ENCODE results near the gene FNBP1.
"Not testable (repeated sequence)": the region's sequence is repeated elsewhere in the genome, so short reads cannot be mapped to it uniquely, and the experiment has no call there.

FNBP1 gene

GRCh38 chr9:130020618-130021017 lies 22.4 kb downstream of the FNBP1 start:
- no peak for DNase-seq

GRCh38 chr9:130018265-130018664 lies 24.7 kb downstream of the FNBP1 start:
- DNase-seq = no peak

DNA sequence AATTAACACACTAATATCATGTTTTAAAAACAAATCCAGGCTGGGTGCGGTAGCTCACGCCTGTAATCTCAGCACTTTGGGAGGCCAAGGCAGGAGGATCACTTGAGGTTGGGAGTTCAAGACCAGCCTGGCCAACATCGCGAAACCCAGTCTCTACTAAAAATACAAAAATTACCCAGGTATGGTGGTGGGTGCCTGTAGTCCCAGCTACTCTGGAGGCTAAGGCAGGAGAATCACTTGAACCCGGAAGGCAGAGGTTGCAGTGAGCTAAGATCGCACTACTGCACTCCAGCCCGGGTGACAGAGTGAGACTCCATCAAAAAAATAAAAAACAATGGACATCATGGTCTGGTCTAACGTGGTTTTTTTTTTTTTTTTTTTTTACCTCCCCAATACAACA lies 25.5 kb downstream of the FNBP1 start:
- DNase-seq = not testable (repeated sequence)

GRCh38 chr9:130017076-130017475 lies 25.9 kb downstream of the FNBP1 start:
- no peak for DNase-seq

DNA sequence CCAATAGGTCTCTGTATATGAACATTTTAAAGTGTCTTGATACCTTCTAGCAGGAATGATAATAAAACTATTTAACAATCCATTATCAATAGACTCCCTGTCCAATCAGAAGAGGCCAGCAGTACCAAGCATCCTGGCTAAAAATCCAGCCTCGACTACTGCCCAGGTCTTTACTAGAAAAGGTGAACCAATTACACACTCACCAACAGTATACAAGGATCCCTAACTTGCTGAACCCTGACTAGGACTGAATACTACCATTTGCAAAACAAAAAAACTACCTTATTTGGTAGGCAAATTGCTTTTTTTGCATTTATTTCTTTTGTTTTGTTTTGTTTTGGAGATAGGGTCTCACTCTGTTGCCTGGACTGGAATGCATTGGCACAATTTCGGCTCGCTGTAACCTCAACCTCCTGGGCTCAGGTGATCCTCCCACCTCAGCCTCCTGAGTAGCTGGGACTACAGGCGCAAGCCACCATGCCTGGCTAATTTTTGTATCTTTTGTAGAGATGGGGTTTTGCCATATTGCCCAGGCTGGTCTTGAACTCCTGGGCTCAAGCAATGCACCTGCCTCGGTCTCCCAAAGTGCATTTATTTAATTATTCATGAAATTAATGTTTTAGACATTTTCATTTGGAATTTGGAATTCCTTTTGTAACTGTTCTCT lies 27.5 kb downstream of the FNBP1 start:
- DNase-seq = no peak

GRCh38 chr9:130013326-130013725 lies 29.7 kb downstream of the FNBP1 start:
- DNase-seq = no peak

DNA sequence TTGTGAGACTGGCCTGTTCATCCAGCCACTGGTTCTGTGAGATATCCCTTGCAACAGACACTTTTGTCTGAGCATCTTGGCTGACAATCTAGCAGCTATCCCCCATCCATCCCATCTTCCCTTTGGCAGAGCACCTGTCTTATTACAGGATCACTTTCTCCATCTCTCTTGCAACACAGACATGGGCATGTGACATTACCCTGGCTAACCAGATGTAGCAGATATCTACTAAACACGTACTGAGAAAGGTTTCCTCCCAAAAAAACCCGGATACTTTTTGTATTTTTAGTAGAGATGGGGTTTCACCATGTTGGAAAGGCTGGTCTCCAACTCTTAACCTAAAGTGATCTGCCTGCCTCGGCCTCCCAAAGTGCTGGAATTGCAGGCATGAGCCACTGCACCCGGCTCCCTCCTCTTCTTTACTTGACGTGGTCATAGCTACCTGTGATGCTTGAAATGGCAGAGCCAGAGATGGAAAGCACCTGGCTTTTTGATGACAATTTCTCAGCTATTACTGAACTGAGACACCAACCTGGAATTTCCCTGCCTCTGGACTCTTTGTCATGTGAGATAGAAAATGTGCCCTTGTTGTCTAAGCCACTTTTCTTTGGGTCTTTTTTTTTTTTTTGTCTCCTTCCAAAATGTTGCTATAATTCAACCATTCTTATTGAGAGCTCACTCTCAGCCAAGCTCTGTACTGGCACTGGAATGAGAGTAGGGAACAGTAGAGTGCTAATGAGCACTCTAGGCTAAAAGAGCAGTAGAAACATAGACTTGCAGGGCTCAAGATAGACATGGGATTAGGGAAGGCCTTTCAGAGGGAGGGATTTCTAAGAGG lies 32.6 kb downstream of the FNBP1 start:
- peak; percentile 71 to 84 for DNase-seq

DNA sequence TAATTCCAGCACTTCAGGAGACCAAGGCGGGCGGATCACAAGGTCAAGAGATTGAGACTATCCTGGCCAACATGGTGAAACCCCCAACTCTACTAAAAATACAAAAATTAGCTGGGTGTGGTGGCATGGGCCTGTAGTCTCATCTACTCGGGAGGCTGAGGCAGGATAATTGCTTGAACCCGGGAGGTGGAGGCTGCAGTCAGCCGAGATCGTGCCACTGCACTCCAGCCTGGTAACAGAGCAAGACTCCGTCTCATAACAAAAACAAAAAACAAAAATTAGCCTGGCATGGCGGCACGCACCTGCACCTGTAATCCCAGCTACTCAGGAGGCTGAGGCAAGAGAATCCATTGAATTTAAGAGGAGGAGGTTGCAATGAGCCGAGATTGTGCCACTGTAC lies 33.4 kb downstream of the FNBP1 start:
- DNase-seq = not testable (repeated sequence)

DNA sequence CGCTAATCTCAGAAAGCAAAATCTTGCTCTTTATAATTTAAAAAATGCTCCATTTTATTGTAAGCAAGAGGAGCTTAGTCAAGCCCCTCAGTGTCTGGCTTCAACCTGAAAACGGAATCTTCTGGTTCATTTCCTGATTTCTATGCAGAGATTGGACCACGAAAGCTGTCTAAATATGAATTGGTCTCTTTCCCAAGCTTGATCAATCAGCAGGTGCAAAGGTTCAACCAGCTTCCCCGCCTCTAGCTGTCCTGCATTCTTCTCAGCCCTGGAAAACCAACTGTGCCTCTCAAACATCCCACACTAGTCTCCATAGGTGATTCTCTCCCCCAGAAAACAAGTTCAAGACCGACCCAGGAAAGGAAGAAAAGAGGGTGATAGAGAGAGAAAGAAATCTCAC lies 34.5 kb downstream of the FNBP1 start:
- DNase-seq = no peak

- DNase-seq = not testable (repeated sequence)
Observed at GRCh38 chr9:130006952-130007351, 36.0 kb downstream of the FNBP1 start.

- no peak for DNase-seq
Observed at GRCh38 chr9:130003943-130004552, 38.9 kb downstream of the FNBP1 start.

DNA sequence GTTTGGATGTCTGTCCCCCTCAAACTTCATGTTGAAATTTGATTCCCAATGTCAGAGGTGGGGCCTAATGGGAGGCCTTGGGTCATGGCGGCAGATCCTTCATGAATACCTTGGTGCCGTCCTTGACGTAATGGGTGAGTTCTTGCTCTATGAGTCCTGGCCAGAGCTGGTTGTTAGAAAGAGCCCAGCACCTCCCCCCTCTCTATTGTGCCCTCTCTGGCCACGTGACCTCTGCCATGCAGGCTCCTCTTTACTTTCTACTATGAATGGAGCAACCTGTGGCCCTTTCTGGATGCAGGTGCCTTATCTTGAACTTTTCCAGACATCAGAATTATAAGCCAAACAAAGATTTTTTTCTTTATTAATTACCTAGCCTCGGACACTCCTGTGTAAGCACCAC lies 40.7 kb downstream of the FNBP1 start:
- DNase-seq = no peak

DNA sequence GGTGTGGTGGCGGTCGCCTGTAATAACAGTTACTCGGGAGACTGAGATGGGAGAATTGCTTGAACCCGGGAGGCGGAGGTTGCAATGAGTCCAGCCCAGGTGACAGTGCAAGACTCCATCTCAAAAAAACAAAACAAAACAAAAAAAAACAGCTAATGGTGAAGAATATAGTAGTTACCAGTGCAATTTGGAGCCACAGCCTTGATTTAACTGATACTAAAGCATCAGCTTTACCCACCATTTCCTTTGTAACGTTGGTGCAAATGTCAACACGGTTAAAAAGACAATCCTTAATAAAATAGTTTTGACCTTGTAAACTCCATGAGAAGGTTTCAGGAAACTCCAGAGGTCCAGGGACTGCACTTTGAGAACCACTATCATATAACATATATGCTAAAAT lies 41.8 kb downstream of the FNBP1 start:
- DNase-seq = no peak

DNA sequence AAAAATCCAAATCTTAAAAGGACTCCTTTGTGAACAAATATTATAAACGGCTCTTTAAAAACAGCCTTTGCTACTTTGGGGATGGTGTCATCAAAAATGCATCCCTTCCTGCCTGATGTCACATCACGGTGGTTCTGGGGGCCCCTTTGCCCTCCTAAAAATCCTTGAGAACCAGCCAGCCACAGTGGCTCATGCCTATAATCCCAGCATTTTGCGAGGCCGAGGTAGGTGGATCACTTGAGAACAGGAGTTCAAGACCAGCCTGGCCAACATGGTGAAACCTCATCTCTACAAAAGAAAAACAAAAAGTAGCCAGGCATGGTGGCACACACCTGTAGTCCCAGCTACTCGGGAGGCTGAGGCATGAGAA lies 43.9 kb downstream of the FNBP1 start:
- DNase-seq = no peak

- DNase-seq = no peak
Observed at GRCh38 chr9:129998491-129999140, 44.4 kb downstream of the FNBP1 start.

GRCh38 chr9:129997706-129998105 lies 45.3 kb downstream of the FNBP1 start:
- not testable (repeated sequence) for DNase-seq

- no peak for DNase-seq
Observed at GRCh38 chr9:129996161-129996830, 46.7 kb downstream of the FNBP1 start.

DNA sequence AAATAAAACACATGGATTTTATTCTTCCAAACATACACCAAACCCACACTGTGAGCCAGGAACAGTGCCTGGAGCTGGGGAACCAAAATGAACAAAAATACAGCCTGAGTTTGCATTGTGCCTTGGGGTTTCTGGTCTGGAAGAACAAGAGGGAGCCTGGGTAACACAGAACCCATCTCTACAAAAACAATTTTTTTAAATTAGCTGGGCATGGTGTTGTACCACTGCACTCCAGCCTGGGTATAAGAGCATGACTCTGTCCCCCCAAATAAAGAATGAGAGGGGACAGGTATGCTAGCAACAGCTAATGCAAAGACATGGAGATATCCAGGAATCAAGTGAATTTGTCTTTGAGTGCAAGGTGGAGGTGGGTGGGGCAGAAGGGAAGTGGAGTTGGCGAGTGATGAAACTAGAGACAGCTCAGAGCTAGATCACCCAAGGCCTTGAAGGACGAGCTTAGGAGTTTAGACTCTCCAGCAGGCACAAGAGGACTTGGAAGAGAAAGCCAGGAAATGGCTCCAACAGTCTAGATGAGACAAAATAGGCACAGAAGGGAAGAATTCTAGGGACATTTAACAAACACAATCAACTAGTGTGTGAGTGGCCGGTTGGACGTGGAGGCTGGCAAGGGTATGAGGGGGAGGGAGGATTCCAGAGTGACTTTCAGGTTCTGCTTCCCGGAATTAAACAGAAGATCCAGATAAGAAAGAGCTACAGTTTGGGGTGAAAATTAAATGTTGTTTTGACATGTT lies 47.4 kb downstream of the FNBP1 start:
- peak in 1 of 2 donors; percentile 34 for DNase-seq

DNA sequence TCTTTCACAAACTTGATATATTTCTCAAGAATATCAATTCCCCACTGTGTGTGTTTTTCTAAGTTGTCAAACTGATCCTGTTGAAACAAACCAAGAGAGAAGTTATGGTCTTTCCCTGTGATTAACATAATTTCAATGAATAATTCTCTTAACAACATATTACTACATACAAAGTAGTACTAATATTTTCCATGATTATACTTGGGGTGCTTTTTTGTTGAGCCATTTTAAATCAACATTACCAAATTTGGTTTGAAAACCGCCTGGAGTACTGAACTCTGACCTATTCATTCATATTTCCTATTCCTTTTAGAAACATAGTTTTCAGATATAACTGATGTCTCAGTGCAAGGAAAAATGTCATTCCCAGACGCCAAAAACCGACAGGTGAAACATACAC lies 48.1 kb downstream of the FNBP1 start:
- DNase-seq = no peak

DNA sequence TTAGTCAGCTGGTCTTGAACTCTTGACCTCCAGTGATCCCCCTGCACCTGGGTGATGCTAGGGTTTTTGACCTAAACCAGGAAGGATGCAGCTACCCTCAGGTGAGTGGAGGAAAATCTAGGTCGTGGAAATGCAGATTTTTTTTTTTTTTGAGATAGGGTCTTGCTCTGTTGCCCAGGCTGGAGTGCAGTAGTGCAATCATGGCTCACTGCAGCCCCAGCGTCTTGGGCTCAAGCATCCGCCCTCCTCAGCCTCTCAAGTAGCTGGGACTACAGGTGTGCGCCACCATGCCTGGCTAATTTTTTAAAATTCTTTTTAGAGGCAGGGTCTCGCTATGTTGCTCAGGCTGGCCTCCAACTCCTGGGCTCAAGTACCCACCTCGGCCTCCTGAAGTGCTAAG lies 51.9 kb downstream of the FNBP1 start:
- DNase-seq = not testable (repeated sequence)

GRCh38 chr9:129990269-129991010 lies 52.5 kb downstream of the FNBP1 start:
- peak; percentile 50 to 61 for DNase-seq
